Midbrain (tissue), 1 donor: ENCODE data around the gene CROCC2.

Experiments
- DNase-seq: peaks from one replicate; lab custom pipeline; 2025; lab: John Stamatoyannopoulos, UW

The CROCC2 gene

GRCh38 chr2:240933966-240934700 lies 28.0 kb downstream of the CROCC2 start:
- no peak for DNase-seq

GRCh38 chr2:240934701-240935102 lies 28.6 kb downstream of the CROCC2 start:
- no peak for DNase-seq

- no peak for DNase-seq
Observed at GRCh38 chr2:240935103-240935876, 29.2 kb downstream of the CROCC2 start.

DNA sequence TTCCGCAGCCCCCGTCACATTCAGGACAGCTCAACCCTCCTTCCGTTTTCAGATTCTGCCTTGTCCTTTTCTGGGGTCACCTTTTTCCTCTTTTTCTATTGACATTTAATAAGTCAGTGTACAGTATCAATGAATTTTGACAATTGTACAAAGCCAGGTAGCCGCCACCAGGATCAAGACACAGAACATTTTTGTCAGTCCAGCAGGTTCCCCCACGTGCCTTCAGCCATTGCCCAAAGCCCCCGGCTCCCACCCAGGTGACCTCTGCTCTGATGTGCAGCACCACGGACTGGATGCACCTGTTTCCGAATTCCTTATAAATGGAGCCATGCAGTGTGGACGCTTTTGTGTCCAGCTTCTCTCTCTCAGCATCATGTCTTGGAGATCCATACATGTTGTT lies 30.0 kb downstream of the CROCC2 start:
- no peak for DNase-seq

DNA sequence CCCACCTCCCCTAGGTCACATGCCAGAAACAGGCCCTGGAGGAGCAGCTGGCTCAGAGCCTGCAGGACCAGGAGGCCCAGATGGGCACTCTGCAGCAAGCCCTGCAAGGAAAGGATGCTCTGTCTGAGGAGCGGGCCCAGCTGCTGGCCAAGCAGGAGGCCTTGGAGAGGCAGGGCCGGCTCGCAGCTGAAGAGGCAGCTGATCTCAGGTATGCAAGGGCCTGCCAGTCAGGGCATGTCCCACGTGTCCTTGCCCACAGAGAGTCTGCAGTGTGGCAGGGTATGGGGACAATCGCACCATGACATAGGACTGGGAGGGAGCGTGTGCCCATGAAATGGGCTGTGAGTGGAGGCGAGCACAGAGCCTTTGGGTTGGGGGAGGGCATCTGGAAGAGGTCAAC lies 39.9 kb downstream of the CROCC2 start:
- DNase-seq = no peak

DNA sequence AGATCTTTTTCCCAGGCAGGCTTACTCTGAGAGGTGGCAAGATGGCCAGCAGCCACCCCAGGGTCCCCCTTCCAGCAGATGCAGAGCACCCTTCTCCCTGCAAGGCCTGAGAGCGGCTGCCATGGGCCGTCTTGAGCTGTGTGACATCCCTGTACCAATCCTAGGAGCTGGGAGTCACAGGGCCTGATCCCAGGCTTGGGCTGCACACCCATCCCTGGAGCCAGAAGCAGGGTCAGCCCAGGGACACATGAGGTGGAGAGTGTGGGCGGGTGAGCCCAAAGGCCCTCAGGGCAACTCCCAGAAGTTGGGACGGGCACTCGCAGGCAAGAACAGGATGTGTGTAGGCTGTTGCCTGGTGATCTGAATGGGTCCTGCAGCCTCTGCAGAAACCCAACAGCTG lies 40.5 kb downstream of the CROCC2 start:
- DNase-seq = no peak

- DNase-seq = no peak
Observed at GRCh38 chr2:240947176-240947575, 41.0 kb downstream of the CROCC2 start.

GRCh38 chr2:240947607-240948006 lies 41.5 kb downstream of the CROCC2 start:
- DNase-seq = no peak

DNA sequence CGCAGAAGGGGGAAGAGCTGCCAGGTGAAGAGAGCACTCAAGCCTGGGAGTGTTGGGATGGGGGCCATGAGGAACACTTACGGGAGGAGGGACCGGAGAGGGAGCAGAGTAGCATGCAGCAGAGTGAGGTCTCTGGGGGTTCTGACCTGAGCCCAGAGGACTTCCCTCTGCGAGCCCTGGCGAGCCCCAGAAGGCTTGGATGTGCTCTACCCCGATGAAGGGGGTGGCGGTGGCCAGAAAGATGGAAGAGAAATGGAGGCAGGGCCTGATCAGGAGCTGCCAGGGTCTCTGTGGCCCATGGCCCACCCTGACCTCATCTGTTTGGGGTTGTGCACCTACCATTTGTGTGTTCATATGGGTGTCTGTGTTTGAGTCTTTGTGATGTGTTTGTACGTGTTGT lies 42.0 kb downstream of the CROCC2 start:
- no peak for DNase-seq

DNA sequence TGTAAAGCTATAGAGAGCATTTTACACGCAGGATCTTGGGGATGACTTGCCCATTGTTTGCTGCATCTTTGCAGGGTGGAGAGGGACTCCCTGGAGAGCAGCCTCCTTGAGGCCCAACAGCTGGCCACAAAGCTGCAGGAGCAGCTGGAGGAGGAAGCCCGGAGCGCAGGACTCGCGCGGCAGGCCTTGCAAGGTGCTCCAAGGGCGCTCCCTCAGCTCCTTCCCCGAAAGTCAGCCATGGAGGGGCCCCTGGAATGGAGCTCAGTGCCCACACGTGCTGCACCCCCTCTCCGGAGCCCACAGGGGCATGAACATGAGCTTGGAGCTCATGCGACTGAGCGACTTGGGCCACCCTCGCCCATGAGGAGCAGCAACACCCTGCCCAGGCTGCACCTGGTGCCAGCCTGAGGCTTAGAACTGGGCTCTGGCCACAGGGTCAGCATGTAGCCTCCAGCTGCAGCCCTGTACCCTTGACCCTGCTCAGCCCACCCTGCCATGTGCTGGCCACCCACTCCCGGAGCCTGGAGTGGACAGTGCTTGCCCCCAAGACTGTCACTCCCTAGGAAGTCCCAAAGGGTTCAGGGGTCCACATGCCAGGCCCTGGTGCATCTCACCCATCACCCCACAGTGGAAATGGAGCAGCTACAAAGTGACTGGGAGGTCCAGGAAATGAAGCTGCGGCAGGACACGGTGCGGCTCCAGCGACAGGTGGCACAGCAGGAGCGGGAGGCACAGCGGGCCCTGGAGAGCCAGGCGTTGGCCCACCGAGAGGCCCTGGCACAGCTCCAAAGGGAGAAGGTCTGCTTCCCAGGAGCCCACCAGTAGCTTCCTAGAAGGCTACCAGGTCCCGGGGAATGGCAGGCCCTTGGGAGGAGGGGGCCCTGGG lies 43.0 kb downstream of the CROCC2 start:
- no peak for DNase-seq

DNA sequence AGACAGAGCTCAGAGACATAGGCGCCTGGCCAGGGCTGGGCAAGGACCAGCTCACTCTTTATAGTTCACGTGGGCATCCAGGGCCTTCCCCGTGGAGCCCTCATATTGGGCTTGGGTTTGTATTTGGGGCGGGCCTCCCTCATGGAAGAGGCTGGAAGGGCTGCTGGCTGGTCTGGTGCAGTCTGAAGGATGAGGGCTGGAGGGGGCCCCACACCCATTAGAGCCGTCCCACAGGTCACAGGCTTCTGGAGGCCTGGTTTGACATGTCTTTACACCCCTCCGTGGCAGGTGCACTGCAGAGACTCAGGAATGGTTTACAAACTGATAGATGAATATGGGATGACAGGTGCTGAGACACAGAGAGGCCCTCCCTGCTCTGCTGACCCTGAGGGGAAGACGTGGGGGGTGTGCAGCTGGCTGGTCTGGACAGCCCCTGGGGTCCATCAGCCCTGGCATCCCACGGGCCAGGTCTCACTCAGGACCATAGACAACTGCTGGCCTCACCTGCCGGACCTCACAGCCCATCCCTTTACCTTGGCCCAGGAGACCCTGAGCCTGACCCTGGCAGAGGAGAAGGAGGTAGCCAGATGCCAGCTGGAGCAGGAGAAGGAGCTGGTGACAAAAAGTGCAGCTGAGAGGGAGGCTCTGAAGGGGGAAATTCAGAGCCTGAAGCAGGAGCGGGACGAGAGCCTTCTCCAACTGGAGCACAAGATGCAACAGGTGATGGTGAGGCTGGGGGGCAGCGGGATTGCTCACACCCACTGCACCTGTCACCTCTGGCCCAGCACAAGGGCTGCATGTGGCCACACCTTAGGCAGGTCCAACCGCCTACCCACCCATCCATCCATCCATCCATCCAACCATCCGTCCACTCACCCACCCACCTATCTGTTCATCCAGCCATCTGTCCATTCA lies 43.9 kb downstream of the CROCC2 start:
- no peak for DNase-seq

DNA sequence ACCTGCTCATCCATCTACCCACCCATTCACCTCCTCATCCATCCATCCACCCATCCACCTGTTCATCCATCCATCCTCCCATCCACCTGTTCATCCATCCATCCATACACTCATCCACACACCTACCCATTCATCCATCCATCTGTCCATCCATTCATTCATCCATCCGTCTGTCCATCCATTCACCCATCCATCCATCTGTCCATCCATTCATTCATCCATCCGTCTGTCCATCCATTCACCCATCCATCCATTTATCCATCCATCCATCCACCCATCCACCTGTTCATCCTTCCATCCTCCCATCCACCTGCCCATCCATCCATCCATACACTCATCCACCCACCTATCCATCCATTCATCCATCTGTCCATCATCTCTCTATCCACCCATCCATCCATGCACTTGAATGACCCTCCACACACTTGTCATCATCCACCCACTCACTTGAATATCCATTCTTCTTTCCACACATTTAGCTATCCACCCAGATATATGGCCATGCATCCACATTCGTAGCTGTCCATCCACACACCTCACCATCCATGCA lies 45.0 kb downstream of the CROCC2 start:
- DNase-seq = no peak

DNA sequence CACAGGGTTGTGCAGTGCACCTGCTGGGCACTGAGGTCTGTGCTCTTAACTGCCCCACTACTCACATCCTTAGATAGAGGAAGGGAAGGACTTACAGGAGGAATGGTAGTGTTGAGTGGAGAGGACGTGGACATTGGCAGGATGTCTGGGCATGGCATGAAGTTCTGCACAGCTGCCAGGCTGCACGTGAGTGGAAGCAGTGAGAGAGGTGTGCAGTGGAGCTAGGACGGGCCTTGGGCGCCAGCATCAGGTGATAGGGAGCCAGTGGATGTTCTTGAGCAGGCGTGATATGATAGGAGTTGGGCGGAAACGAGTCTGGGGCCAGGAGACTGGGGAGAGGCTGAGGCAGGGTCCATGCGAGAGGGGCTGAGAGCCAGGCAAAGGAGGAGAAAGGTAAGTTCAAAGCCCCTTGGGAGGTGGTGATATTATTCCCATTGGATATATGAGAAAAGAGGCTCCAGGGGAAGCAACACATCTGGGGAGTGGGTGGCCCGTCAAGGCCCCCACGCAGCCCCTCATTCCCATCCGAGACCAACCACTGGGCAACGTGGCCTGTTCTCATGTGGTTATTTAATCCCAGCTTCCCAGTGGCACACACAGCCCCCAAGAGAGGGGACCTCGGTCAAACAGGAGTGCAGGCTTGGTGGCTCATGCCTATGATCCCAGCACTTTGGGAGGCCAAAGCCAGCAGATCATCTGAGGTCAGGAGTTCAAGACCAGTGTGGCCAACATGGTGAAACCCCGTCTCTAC lies 46.5 kb downstream of the CROCC2 start:
- no peak for DNase-seq

DNA sequence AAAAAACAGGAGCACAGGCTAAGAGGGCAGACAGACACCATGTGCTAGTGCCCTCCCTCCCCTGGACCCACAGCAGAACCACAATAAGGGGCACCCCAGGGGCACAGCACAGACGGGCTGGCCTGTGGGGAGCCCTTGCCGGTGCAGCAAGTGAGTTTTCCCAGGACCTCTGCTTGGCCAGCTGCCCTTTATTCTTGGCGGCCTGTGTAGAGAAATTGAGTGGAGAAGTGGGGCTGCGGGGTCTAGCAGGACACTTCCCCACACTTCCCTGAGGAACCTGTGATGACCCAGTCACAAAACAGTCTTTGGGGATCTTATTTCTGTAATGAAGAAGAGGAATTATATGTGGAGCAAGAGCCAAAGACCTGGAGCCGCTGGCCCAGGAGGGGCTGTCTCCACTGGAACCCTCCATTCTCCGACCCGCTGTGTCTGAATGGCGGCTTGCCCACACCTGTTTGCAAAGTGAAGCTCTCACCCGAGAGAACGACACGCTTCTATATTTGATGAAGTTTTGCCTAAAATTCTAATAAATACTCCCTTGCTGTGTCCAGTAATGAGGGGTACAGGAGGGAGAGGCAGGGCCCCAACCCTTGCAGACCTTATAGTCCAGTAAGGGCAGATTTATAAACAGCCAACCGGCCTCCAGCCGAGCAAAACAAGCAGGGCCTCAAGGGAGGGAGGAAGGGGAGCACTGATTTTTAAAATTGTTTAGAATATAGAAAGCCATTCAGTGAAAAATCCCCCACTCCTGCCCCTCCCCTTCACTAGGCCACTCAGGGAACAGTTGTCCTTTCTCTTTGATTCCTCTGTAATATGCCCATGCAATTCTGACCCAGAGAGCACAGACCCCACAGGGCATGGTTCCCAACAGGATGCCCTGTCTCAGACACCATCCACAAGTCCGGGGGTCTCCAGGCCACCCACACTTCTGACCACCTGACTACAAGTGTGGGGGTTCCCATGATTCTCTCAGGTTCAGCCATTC lies 47.6 kb downstream of the CROCC2 start:
- no peak for DNase-seq

- no peak for DNase-seq
Observed at GRCh38 chr2:240954436-240955305, 48.5 kb downstream of the CROCC2 start.

GRCh38 chr2:240955306-240956170 lies 49.4 kb downstream of the CROCC2 start:
- no peak for DNase-seq
